GM19035 (cell line): ENCODE results near the gene CADM1.

Experiments
- ATAC-seq: cut with Tn5 transposase; IDR thresholded peaks from one replicate; pipeline ENCODE4 v1.9.1; 2021; ENCODE audit not compliant: unreplicated experiment

Gene CADM1

GRCh38 chr11:115452241-115452640 lies 52.0 kb downstream of the CADM1 start:
- no peak for ATAC-seq

- ATAC-seq, result no peak
Observed at GRCh38 chr11:115450519-115450918, 53.7 kb downstream of the CADM1 start.

DNA sequence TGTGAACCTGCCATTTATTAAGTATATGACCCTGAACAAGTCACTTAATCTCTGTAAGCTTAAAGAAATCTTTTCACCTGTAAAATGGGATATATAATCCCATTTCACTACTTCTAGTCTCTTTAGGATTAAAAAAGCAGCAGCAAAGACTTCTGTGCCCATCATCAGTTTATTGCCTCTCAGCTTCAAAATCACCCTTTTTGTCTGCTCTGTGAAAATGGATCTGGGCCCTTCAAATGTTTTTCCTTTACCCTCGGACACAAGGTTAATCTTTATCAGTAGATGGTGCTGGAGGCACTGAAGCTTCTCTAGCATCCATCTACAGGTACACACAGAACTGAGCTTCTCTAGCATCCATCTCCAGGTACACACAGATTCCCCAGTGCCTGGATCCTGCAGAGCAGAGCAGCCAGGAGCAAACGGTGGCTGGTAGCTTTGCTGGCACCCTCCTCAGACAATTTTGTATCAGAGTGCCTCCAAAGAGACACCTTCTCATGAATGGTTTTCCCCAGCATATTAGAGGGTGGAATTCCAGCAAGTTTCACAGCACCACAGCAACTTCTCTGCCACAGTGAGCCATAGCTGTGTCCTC lies 56.8 kb downstream of the CADM1 start:
- no peak for ATAC-seq

DNA sequence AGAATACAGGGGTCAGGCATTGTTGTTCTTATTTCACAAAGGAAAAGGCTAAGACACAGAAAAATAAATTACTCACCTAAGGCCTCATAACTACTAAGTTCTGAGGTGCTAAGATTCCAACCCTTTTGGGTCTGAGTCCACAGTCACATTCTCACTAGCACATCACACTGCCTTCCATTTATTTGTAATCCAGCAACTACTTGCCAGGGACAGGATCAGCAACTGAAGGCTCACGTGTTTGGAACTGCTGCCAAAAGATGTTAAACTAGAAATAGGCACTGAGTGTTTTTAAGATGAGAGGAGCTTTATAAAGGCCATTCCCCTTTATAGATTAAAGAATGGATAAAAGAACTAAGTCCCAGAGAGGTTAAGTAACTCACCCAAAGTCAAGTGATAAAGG lies 58.0 kb downstream of the CADM1 start:
- no peak for ATAC-seq

DNA sequence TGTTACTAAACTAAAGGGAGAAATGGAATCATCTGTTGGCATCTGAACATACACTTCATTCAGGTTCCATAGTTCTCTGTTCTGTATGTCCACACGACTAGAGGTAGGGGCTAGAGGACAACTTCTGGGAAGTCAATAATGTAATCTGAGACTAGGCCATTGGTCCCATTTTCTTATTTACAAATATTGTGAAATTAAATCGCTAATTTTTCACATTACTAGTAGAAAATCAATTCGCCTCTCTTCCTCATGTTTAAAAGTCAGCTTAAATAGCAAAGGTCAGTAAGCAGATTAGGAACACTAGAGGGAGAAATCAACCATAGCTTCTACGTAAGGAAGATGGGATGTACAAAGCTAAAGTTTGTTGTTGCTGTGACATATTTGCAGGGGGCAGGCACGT lies 59.7 kb downstream of the CADM1 start:
- ATAC-seq, result no peak

- no peak for ATAC-seq
Observed at GRCh38 chr11:115439969-115440540, 64.2 kb downstream of the CADM1 start.

DNA sequence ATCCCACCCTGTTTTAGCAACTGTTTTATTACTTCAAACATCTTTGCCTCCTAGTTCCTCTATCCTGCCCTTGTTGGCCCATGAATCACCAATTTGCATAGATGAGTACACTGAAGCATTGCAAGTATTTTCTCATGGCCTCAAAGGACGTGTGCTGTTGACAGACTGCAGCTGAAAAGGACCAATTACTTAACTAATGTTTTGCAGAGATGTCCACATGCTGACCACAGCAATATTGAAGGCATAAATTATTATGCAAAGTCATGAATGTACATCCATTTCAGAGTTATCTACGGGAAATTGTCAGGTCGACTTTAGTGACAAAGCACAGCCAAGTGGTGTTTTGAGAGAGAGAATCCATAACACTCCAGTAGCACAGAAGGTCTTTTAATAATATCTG lies 64.8 kb downstream of the CADM1 start:
- no peak for ATAC-seq

DNA sequence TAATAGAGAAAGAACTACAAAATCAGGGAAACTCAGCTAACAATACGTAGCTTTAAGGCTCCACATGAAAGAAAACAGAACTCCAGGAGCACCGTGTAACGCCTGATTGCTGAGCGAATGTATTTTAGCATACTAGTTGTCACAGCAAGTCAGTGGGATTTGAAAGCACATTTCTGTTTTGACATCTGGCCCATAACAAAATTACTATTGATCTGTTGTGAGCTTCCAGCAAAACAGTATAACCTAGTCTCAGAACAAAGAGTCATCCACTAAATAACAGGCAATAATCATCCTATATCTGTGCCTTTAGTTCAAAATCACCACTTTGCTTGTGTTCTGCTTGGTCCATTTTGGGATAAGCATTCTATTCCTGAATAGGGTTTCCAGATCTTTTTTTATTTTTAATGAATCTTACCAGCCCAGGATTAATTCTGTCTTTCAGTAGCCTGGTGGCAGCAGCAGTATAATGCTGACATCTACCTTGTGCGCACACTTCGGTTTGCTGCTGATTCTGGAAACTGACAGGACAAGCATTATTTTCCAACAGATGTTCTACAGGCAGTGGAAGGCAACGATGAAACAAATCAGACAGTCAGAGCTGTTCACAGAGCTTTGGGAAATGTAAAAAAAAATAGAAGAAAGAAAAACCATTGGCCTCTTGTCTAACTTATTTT lies 66.2 kb downstream of the CADM1 start:
- ATAC-seq, result no peak

DNA sequence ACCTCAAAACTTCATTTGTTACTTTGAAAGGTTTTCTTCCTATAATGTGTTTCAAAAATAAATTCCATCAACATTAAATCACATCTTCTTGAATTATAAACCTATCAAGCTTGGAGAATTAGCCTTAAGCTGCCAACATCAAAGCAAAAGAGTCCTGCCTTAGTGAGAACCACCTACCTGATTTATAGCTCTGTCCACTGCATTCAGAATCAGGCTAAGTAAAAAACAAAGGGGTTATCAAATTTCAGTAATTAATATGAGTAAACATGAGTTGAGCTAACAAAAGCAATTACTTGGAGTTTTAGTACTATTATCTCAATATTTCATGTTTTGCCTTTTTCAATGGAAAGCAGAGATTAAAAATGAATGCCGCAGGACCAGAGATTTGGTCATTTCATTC lies 73.9 kb downstream of the CADM1 start:
- ATAC-seq, result no peak

DNA sequence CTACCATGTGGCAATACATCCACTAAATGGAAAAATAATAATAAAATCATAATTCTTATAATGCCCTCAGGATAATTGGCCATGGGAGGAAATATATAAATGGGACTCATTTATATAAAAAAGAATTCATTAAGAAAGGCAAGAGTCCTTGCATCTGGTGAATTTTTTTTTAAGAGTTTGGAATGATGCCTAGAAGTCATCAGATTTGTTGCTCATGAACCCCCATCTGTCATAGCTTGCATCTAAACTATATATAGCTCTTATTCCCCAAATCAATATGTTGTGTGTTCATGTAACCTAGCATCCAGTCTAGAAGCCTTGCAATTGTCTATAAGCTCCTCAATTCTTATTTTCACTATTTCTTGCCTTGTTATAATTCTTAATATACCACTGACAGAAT lies 75.9 kb downstream of the CADM1 start:
- no peak for ATAC-seq

- no peak for ATAC-seq
Observed at GRCh38 chr11:115425816-115426215, 78.4 kb downstream of the CADM1 start.

DNA sequence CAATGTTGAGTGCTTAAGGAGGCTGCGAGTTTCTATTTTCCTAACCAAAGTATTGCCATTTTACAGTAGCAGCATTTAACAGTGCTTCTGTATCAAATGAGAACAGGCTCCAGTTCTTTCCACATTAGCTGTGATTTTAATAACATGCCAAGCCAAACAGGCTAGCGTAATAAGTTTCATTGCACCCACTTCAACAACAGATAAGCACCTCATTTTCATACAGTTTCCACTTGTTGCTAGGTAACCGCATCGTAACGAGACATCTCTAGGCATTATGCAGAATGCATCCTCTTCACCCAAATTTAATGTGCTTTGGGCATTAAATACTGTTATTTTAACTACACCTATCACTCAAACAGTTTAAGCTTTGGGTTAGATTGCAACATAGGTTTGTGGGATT lies 79.0 kb downstream of the CADM1 start:
- ATAC-seq, result no peak

DNA sequence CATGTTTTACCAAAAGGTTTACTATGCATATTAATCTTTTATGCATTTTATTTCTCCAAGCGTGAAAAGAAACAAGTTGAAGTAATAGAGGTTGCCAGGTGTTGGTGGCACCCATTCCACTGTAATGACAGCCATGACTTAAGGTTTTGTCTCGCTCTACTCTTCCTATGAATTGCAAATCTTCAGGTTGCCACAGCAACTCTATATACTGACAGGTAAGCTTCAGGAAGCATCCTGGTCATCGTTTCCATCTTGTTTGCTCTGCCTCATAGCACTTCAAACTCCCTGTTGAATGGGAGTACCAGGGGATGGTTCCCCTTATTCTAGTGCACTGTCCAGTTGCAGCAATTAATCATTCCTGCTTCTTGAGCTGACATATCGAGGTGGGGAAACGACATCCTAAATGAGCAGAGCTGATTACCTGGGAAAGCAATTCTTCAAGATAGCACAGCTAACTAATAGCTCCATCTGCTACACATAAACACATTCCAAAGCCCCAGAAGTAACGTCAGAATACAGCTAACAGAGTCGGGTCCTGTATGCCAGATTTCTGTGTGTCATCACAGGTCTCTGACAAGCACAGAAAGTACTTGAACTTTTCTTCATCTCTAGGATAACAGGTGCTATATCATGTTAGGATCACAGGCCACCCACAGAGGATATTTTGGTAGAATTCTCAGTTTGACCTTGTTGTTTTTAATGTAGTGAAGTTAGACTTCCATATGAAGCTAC lies 80.3 kb downstream of the CADM1 start:
- ATAC-seq, result no peak

DNA sequence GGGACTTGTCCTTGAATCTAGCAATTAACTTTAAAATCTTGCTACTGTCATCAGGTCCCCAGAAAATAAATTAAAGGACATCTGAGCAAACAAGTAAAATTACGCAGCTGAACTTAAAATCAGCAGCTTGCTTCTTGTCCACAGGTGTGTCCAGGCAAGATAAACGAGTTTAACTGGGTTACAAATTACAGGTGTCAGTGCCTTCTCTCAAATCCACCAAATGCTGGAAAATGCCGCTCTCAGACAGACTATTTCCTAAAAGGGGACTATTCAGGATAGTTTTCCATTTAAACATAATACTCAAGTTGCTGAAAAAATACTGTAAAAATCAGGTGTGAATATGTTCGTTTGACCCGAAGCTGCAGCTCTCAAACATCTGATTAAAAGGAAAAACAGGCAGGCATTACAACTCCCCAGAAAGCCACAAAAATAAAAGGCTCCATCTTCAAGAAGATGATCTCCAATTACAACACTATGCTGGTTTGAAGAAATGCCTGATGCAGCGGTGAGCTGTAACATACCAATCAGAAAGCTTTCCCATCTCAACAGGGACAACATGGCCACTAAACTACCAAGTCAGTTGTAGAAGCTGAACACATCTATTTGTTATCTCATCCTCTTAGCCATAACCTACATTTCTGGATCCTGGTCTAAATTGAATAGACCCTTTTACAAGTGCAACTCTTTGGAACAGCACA lies 82.1 kb downstream of the CADM1 start:
- no peak for ATAC-seq

DNA sequence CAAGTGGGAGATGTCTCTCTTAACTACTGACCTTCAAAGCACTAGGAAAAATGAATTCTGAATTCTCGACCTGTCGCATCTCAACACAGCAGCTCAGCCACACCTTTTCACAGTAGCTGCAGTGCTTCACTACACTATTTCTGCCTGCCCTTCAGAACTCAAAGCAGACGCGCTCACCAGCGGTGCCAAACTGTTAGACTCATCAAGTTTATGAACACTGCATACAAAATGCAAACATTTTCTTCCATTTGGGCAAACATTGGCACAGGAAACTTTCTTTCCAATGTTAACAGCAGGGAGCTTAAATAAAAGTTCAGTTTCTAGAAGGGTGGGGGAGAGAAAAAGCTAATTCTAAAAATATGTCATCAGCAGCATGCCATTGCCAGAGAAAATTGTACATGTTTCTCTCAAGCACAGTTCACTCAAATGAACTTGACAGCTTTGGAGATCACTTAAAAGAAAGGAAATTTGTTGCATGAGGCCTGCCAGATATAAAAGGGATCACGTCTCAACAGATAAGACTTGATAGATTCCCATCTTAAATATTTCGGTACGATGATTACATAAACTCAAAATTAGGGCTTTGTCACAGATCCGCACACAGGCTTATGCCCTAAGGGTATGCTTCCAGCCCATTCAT lies 82.7 kb downstream of the CADM1 start:
- no peak for ATAC-seq

DNA sequence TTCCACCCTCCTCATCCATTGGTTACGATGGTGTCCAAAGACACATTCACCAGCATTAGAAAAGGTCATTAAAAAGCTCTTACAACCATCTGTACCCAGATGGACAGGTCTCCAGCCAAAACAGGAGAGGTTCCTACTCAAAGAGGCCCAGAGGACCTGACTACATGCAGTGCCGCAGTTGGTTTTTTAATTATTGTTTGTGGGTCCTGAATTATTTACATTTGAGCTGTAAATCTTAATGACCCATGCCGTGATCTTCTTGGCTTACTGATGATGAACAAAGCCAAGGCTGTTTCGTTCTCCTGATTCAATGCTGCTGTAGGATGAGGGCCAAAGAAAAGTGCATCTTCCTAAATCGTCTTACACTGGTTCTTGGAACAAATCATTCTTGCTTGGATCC lies 83.7 kb downstream of the CADM1 start:
- ATAC-seq, result no peak

DNA sequence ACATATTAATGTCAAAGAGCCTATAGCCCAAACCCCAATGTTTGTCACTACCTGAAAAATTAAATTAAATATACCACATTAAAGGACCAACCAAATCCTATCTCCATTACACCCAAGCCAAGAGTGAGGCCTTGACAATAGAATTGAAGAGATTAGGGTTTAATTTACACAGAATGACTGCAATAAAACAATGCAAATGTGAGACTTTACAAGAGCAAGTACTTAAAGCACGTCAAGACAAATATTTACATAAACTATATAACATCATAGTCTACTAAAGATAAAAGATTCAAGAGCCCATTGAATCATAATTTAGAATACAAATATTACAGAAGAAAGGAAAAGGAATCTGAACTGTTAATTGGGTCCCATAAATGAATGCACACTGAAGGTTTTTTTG lies 85.6 kb downstream of the CADM1 start:
- no peak for ATAC-seq

DNA sequence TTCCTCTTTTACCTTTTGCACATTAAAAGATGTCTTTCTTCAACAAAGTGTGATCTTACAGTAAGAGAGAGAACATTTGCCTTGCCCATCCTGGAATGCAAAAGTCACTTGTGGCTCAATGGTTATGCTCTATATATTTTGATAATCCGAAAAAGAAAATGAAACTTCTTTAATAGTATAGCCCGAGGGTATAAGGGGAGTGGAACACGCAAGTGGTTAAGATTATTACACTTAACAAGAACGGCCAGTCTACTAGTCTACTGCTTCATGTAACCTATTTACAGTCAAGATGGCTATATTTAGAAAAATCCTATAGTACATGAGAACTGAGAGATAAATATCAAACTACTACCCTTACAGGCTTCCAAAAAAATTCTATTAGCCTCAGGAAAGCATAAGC lies 86.1 kb downstream of the CADM1 start:
- no peak for ATAC-seq

- ATAC-seq, result no peak
Observed at GRCh38 chr11:115411120-115411519, 93.1 kb downstream of the CADM1 start.

GRCh38 chr11:115409691-115410220 lies 94.5 kb downstream of the CADM1 start:
- no peak for ATAC-seq
